GM20000 (cell line): ENCODE data around the gene AGBL5.

Experiments used
- DNase-seq: peaks from one replicate; pipeline ENCODE4 v3.0.0; 2012; ENCODE audit warnings: low spot score
- CTCF ChIP-seq: IDR thresholded peaks from 2 replicates; pipeline ENCODE4 v1.5.1; 2012; ENCODE audit warnings: mild to moderate bottlenecking, control low read depth; ENCODE audit errors: extremely low read depth, missing control alignments

AGBL5 gene

GRCh38 chr2:27018142-27018541 is 33.3 kb upstream of the AGBL5 start:
- DNase-seq = no peak
- TF ChIP-seq CTCF = no peak

GRCh38 chr2:27019459-27019858 is 32.0 kb upstream of the AGBL5 start:
- DNase-seq = no peak
- TF ChIP-seq CTCF = no peak

- TF ChIP-seq CTCF = no peak
- no peak for DNase-seq
Measured at GRCh38 chr2:27019931-27020855, 31.3 kb upstream of the AGBL5 start.

- no peak for TF ChIP-seq CTCF
- DNase-seq = no peak
Measured at GRCh38 chr2:27021253-27022049, 30.0 kb upstream of the AGBL5 start.

GRCh38 chr2:27023740-27024139 is 27.7 kb upstream of the AGBL5 start:
- TF ChIP-seq CTCF = no peak
- no peak for DNase-seq

GRCh38 chr2:27024188-27024587 is 27.3 kb upstream of the AGBL5 start:
- no peak for TF ChIP-seq CTCF
- no peak for DNase-seq

GRCh38 chr2:27024812-27025211 is 26.7 kb upstream of the AGBL5 start:
- no peak for DNase-seq
- TF ChIP-seq CTCF = no peak
